Hepatocyte (in vitro differentiated cells): Measurements from ENCODE around the gene PDK4.

Experiments used
- EZH2 ChIP-seq: fragments of 200-600 bp; sonication (generic); IDR thresholded peaks from 2 replicates; pipeline ENCODE4 v1.6.1; 2016; ENCODE audit warnings: antibody characterized with exemption, mild to moderate bottlenecking, borderline replicate concordance
- EZH2phosphoT487 ChIP-seq: fragments of 200-600 bp; sonication (generic); IDR thresholded peaks from one replicate; pipeline ENCODE4 v1.6.1; 2018; ENCODE audit warnings: antibody characterized with exemption, mild to moderate bottlenecking, low read depth, moderate library complexity; ENCODE audit not compliant: unreplicated experiment, severe bottlenecking

DNA sequence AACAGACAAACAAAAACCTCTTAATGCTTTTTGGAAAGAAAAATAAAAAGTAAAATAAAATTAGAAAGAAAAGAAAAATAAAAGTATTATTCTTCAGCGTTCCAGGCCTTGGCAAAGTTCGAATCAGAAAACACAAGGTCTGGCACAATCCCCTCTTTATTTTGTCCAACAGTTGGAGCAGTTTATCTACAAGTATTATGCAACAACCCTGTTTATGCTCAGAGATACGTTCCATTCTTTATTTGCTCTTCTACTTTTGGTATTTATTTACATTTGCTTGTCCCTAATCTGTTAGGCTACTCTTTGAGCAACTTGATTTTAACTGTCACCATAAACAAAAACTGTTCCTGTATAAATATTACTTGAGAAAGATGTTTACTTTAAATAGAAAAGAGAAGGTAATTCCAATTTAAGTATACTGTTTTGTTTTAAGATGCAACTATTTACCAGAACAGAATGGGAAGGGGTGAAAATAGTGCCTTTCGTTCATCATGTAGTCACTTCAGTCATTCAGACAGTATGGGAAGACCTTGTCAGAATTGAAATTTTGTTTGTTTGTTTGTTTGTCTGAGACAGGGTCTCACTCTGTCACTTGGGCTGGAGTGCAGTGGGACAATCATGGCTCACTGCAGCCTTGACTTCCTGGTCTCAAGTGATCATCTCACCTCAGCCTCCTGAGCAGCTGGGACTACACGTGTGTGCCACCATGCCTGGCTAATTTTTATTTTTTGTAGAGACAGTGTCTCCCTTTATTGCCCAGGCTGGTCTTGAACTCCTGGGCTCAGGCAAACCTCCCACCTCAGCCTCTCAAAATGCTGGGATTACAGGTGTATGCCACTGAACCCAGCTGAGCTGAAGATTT, 5.7 kb downstream of the PDK4 start:
- no peak for TF ChIP-seq EZH2phosphoT487
- no peak for TF ChIP-seq EZH2
